GM19025 (cell line): ENCODE results near the gene CD3D.

ENCODE experiments used
- ATAC-seq: cut with Tn5 transposase; IDR thresholded peaks from one replicate; pipeline ENCODE4 v1.9.1; 2021; ENCODE audit warnings: mild to moderate bottlenecking, low read depth, moderate library complexity; ENCODE audit not compliant: unreplicated experiment

CD3D gene

GRCh38 chr11:118342503-118343161, at the start of gene CD3D:
Gene CD3D, minus strand, starts transcription at chr11:118342705. Its CDS starts 98 bp downstream, at chr11:118342607.
- ATAC-seq = no peak

GRCh38 chr11:118383657-118384056, 41.2 kb upstream of the CD3D start:
- no peak for ATAC-seq

DNA sequence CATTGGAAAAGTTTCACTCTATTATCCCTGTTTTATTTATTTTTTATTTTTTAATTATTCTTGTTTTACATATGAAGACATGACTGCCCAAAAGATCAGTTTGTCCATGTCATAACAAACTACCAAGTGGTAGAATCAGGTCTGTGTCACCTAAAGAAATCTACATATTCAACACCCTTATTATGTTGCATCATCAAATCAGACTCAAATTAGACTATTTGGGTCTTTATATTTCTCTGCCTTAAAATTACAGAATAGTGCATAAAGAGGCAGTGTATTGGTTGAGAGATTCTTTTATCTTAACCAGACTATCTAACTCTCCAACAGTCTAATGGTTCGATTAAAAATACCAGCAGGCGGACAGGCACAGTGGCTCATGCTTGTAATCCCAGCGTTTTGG, 40.4 kb upstream of the CD3D start:
- no peak for ATAC-seq

GRCh38 chr11:118380571-118380970, 38.1 kb upstream of the CD3D start:
- ATAC-seq = no peak

DNA sequence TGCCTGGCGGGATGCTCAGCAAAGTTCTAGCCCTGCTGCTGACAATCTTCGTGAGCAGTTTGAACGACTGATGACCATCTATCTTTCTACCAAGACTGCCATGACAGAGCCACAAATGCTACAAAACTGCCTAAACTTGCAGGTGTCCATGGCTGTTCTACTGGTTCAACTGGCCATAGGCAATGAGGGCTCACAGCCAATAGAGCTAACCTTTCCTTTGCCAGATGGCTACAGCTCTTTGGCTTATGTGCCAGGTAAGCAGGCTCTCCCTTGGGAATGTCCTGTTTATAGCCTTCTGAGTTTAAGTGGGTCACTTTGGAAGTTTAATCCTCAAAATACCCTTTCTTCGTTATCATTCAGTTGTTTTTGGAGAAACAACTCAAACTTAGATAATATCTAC, 37.0 kb upstream of the CD3D start:
- ATAC-seq = no peak

DNA sequence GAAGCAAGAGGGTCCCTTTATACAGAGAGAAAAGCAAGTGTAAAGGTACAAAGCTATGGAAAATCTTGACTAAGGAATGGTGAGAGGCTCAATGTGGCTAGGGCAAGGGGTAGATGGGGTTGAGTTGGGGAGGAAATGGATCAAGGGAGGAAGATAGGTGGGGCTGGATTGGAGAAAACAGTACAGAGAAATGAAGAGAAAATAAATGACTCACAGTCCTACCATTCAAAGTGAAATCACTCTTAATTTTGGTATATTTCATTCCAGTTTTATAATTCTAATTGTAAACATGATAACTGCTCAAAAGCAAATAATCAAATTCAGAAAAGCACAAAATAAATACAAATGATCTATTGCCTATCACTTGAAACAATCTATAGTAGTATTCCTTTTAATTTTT, 33.5 kb upstream of the CD3D start:
- no peak for ATAC-seq

- ATAC-seq = no peak
These were observed 32.2 kb upstream of the CD3D start for GRCh38 chr11:118374729-118375128.

DNA sequence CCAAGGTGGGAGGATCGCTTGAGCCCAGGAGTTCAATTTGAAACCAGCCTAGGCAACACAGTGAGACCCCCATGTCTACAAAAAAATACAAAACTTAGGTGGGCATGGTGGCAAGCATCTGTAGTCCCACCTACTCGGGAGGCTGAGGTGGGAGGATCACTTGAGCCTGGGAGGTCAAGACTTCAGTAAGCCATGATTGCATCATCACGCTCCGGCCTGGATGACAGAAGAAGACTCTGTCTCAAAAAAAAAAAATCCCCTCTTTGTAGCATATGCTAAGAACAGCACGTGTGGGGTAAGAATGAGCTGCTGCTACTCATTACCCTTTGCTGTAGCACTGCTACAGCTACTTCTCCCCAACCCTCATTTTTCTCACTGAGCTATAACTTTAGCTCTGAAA, 31.4 kb upstream of the CD3D start:
- no peak for ATAC-seq

GRCh38 chr11:118373263-118373662, 30.8 kb upstream of the CD3D start:
- no peak for ATAC-seq

DNA sequence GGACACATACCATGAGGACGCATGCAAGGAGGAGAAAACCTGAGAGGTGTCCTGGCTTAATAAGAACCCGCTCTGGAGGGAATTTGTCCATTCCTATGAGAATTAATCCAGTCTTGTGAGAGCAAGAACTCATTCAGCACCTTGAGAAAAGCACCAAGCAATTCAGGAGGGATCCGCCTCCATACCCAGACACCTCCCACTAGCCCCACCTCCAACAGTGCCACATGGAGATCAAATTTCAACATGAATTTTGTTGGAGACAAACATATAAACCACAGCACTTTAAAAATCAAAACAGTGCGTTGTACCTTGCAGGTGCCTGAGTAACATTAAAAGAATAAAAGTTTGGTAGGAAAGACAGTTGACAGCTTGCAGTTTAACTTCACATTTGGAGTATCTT, 28.3 kb upstream of the CD3D start:
- no peak for ATAC-seq

- no peak for ATAC-seq
These were observed 23.8 kb upstream of the CD3D start for GRCh38 chr11:118366287-118366686.

DNA sequence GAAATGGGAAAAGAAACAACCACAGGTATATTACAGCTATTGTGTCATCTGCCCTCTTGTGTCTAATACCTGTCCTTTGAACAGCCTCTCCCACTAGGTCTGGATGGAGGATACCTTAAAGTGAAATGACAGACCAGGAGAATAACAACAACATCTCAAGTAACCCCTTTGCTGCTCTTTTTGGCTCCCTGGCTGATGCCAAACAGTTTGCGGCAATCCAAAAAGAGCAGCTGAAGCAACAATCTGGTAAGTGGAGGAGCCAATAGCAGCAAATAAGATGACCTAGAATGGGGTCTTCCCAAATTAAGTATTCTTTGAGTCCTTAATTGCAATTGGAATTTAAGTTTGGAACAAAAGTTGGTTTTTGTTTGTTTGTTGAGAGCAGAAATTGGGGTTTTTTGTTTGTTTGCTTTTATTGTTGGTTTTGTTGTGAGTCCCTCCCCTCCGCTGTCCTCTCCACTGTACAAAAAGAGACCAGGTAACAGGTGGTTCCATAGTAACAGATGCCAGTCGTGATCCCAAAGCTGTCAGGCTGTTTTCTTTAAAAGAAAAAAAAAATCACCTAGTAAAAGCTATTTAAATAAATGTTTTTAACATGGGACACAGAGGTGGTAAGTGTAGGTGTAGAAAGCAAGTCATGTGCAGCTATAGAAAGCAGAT, 22.6 kb upstream of the CD3D start:
- ATAC-seq = no peak

DNA sequence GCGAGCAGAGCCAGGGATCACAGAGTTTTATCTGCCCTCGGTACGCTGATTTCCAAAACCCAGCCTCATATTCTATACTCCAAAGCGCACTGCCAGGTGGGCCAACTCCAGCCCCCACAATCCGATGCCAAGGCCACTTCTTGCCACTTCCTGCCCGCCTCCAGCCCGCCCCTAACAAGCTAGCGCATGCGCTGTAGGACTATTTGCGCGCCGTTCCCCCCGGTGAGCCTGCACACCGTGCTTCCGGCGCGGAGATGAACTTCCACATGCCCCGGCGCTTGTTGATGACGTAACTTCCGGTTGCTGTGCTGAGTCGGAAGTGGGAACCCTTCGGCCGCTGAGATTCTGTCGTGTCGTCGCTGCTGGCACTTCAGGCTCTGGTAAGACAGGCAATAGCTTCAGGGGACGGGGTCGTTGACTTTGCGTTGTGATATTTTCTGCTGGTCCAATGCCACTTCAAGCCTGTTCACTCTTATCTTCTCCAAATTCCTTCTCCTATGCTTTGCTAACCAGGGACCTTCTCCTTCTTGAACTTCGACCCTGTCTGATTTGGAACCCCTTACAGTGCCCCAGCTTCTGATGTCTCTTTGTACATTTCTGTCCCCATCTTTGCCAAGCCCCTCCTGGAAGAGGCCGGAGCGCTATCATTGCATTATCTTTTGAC, 16.9 kb upstream of the CD3D start, which contains the start of gene UBE4A:
UBE4A (plus strand) TSS at position 306 of the 664 bp plus-strand sequence. CDS start 5,481 bp downstream, outside the sequence.
- ATAC-seq = peak; percentile 91

DNA sequence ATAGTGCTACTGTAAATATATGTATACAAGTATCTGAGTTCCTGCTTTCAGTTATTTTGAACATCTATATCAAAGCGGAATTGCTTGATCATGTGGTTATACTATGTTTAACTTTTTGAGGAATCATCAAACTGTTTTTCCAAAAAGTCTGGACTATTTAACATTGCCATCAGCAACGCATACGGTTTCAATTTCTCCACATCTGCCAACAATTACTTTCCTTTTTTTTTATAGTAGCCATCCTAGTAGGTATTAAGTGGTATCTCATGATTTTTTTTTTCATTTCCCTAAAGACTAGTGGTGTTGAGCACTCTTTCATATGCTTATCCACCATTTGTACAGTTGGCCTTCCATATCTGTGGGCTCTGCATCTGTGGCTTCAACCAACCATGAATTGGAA, 15.6 kb upstream of the CD3D start:
- ATAC-seq = no peak

- no peak for ATAC-seq
These were observed 10.7 kb upstream of the CD3D start for GRCh38 chr11:118353084-118353710.

DNA sequence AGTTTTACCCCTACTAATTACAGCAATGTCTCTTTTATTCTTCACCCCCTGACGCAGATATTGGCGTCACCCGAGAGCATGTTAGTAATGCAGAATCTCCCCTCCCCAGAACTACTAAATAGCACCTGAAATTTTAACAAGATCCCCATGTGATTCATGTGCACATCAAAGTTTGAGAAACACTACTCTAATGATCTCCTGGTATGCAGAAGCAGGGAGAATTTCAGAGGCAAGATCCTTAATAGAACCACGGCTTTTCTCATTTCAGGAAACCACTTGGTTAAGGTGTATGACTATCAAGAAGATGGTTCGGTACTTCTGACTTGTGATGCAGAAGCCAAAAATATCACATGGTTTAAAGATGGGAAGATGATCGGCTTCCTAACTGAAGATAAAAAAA, 7.0 kb upstream of the CD3D start:
- ATAC-seq = no peak

GRCh38 chr11:118343981-118344515, 1.5 kb upstream of the CD3D start, which contains the start of gene CD3G:
Gene CD3G, plus strand, starts transcription at chr11:118344344. Its CDS starts 80 bp downstream, at chr11:118344424.
- no peak for ATAC-seq

GRCh38 chr11:118343248-118343647, 743 bp upstream of the CD3D start:
- no peak for ATAC-seq

GRCh38 chr11:118341815-118342489, 553 bp downstream of the CD3D start:
- ATAC-seq = no peak

DNA sequence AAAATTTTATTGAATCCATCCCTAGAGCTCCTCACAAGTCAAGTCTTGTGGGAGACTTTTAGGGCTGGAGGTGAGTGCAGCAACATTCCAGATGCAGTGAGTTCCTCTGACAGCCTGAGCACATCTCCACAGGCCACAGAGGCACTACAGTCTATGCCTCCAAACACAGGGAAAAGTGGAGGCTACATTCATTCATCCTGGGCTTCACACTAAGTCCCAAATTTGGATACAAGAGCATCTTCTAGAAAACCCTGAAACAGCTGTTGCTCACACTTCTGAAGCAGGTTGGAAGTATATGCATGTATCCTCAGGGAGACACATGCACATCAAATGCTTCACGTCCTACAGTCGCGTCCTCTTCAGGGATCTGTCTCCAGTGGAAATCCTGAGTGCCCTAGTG, 1.2 kb downstream of the CD3D start:
- ATAC-seq = no peak
